WTC11 (cell line): ENCODE results near the gene PDE1C.

Experiments
- ESRRA ChIP-seq: sonication (generic); formaldehyde crosslinking; IDR thresholded peaks from 2 replicates; pipeline ENCODE4 v1.8.1; 2022; ENCODE audit warnings: mild to moderate bottlenecking, missing genetic modification reagents, borderline replicate concordance
- NFYB ChIP-seq: sonication (generic); formaldehyde crosslinking; conservative IDR thresholded peaks from 2 replicates; pipeline ENCODE4 v1.8.0; 2022; ENCODE audit warnings: low read depth, missing genetic modification reagents
- OVOL2 ChIP-seq: fragments of 250-450 bp; sonication (Bioruptor Pico); IDR thresholded peaks from 2 replicates; pipeline ENCODE4 v1.9.0; 2021; ENCODE audit warnings: mild to moderate bottlenecking, borderline replicate concordance
- SP1 ChIP-seq: sonication (generic); formaldehyde crosslinking; conservative IDR thresholded peaks from 2 replicates; pipeline ENCODE4 v1.8.1; 2022; ENCODE audit warnings: missing genetic modification reagents
- TEAD4 ChIP-seq: sonication (generic); formaldehyde crosslinking; IDR thresholded peaks from 2 replicates; pipeline ENCODE4 v1.8.0; 2022; ENCODE audit warnings: mild to moderate bottlenecking, missing genetic modification reagents
- ZNF121 ChIP-seq: sonication (generic); formaldehyde crosslinking; IDR thresholded peaks from 2 replicates; pipeline ENCODE4 v1.8.0; 2023; ENCODE audit warnings: missing genetic modification reagents
- TF ChIP-seq, protein P1 (sequence below): sonication (generic); formaldehyde crosslinking; conservative IDR thresholded peaks from 2 replicates; pipeline ENCODE4 v1.8.1; 2022; ENCODE audit warnings: mild to moderate bottlenecking, missing genetic modification reagents
- TF ChIP-seq, protein P2 (sequence below): fragments of 200-600 bp; IDR thresholded peaks from 2 replicates; pipeline ENCODE4 v1.8.0; 2022; ENCODE audit warnings: antibody characterized with exemption
- TF ChIP-seq, protein P3 (sequence below): sonication (generic); formaldehyde crosslinking; IDR thresholded peaks from 2 replicates; pipeline ENCODE4 v1.8.0; 2022; ENCODE audit warnings: mild to moderate bottlenecking, missing genetic modification reagents
- TF ChIP-seq, protein P4 (sequence below): sonication (generic); formaldehyde crosslinking; IDR thresholded peaks from 2 replicates; pipeline ENCODE4 v1.8.1; 2022; ENCODE audit warnings: low read depth, missing genetic modification reagents, borderline replicate concordance
- TF ChIP-seq, protein P5 (sequence below): sonication (generic); formaldehyde crosslinking; IDR thresholded peaks from 2 replicates; pipeline ENCODE4 v1.8.1; 2023; ENCODE audit warnings: mild to moderate bottlenecking, missing genetic modification reagents, borderline replicate concordance
- TF ChIP-seq, protein P6 (sequence below): sonication (generic); formaldehyde crosslinking; IDR thresholded peaks from 2 replicates; pipeline ENCODE4 v1.8.1; 2022; ENCODE audit warnings: mild to moderate bottlenecking, missing genetic modification reagents, moderate library complexity, borderline replicate concordance
- TF ChIP-seq, protein P7 (sequence below): sonication (generic); formaldehyde crosslinking; IDR thresholded peaks from 2 replicates; pipeline ENCODE4 v1.8.1; 2022; ENCODE audit warnings: mild to moderate bottlenecking, moderate library complexity, missing genetic modification reagents

DNA sequence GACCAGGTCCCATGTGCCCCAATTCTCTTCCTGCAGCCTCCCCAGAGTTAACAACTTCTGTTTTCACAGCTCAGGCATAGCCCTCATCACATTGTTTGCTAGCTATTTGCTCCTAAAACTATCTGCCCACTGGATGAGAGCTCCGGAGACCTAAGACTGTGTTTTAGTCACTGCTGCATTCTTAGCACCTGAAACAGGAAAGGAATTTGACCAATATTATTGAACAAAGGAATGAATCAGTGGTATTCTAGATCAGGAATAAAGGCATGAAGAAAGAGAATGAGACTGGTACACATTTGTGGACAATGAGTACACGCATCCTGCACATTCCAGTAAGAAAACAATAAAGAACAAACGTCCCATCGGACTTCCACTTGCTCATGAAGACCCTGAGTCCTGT is 328.4 kb downstream of the PDE1C start:
- TF ChIP-seq, protein P1, sequence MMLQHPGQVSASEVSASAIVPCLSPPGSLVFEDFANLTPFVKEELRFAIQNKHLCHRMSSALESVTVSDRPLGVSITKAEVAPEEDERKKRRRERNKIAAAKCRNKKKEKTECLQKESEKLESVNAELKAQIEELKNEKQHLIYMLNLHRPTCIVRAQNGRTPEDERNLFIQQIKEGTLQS (CRISPR knock-in tag) = no peak
- TF ChIP-seq NFYB (CRISPR knock-in tag) (no peak), TEAD4 (CRISPR knock-in tag) (no peak), ZNF121 (no peak), SP1 (CRISPR knock-in tag) (no peak), OVOL2 (CRISPR knock-in tag) (no peak), ESRRA (CRISPR knock-in tag) (no peak)
- TF ChIP-seq, protein P2, sequence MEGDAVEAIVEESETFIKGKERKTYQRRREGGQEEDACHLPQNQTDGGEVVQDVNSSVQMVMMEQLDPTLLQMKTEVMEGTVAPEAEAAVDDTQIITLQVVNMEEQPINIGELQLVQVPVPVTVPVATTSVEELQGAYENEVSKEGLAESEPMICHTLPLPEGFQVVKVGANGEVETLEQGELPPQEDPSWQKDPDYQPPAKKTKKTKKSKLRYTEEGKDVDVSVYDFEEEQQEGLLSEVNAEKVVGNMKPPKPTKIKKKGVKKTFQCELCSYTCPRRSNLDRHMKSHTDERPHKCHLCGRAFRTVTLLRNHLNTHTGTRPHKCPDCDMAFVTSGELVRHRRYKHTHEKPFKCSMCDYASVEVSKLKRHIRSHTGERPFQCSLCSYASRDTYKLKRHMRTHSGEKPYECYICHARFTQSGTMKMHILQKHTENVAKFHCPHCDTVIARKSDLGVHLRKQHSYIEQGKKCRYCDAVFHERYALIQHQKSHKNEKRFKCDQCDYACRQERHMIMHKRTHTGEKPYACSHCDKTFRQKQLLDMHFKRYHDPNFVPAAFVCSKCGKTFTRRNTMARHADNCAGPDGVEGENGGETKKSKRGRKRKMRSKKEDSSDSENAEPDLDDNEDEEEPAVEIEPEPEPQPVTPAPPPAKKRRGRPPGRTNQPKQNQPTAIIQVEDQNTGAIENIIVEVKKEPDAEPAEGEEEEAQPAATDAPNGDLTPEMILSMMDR = no peak
- TF ChIP-seq, protein P3, sequence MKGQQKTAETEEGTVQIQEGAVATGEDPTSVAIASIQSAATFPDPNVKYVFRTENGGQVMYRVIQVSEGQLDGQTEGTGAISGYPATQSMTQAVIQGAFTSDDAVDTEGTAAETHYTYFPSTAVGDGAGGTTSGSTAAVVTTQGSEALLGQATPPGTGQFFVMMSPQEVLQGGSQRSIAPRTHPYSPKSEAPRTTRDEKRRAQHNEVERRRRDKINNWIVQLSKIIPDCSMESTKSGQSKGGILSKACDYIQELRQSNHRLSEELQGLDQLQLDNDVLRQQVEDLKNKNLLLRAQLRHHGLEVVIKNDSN (CRISPR knock-in tag) = no peak
- TF ChIP-seq, protein P4, sequence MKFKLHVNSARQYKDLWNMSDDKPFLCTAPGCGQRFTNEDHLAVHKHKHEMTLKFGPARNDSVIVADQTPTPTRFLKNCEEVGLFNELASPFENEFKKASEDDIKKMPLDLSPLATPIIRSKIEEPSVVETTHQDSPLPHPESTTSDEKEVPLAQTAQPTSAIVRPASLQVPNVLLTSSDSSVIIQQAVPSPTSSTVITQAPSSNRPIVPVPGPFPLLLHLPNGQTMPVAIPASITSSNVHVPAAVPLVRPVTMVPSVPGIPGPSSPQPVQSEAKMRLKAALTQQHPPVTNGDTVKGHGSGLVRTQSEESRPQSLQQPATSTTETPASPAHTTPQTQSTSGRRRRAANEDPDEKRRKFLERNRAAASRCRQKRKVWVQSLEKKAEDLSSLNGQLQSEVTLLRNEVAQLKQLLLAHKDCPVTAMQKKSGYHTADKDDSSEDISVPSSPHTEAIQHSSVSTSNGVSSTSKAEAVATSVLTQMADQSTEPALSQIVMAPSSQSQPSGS (CRISPR knock-in tag) = no peak
- TF ChIP-seq, protein P5, sequence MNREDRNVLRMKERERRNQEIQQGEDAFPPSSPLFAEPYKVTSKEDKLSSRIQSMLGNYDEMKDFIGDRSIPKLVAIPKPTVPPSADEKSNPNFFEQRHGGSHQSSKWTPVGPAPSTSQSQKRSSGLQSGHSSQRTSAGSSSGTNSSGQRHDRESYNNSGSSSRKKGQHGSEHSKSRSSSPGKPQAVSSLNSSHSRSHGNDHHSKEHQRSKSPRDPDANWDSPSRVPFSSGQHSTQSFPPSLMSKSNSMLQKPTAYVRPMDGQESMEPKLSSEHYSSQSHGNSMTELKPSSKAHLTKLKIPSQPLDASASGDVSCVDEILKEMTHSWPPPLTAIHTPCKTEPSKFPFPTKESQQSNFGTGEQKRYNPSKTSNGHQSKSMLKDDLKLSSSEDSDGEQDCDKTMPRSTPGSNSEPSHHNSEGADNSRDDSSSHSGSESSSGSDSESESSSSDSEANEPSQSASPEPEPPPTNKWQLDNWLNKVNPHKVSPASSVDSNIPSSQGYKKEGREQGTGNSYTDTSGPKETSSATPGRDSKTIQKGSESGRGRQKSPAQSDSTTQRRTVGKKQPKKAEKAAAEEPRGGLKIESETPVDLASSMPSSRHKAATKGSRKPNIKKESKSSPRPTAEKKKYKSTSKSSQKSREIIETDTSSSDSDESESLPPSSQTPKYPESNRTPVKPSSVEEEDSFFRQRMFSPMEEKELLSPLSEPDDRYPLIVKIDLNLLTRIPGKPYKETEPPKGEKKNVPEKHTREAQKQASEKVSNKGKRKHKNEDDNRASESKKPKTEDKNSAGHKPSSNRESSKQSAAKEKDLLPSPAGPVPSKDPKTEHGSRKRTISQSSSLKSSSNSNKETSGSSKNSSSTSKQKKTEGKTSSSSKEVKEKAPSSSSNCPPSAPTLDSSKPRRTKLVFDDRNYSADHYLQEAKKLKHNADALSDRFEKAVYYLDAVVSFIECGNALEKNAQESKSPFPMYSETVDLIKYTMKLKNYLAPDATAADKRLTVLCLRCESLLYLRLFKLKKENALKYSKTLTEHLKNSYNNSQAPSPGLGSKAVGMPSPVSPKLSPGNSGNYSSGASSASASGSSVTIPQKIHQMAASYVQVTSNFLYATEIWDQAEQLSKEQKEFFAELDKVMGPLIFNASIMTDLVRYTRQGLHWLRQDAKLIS = no peak
- TF ChIP-seq, protein P6, sequence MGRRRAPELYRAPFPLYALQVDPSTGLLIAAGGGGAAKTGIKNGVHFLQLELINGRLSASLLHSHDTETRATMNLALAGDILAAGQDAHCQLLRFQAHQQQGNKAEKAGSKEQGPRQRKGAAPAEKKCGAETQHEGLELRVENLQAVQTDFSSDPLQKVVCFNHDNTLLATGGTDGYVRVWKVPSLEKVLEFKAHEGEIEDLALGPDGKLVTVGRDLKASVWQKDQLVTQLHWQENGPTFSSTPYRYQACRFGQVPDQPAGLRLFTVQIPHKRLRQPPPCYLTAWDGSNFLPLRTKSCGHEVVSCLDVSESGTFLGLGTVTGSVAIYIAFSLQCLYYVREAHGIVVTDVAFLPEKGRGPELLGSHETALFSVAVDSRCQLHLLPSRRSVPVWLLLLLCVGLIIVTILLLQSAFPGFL = no peak
- TF ChIP-seq, protein P7, sequence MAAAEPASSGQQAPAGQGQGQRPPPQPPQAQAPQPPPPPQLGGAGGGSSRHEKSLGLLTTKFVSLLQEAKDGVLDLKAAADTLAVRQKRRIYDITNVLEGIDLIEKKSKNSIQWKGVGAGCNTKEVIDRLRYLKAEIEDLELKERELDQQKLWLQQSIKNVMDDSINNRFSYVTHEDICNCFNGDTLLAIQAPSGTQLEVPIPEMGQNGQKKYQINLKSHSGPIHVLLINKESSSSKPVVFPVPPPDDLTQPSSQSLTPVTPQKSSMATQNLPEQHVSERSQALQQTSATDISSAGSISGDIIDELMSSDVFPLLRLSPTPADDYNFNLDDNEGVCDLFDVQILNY = no peak
